ENCODE results near the gene CIZ1. TPM values are rescaled to one million over a fixed set of nuclear protein-coding genes. Genes with fewer than 3 reads are reported as not detected.

CIZ1 gene
- total RNA-seq, 2 donors from 2014 or later = 97.5 to 97.7 TPM

DNA sequence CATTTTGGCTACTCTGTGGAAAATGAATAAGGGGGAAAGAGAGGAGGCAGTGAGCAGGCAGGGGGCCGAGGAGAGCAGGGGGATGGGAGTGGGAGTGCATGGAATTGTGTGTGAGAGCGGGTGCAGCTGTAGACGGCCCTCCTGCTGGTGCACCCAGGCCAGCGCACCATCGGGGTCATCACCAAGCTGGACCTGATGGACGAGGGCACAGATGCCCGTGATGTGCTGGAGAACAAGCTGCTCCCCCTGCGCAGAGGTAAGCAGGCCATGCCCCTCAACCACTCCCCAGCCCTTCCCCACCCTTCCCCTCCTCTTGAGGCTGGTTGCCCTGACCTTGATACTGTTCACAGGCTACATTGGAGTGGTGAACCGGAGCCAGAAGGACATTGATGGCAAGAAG is 28.5 kb upstream of the CIZ1 start:
- TF ChIP-seq, protein P1, sequence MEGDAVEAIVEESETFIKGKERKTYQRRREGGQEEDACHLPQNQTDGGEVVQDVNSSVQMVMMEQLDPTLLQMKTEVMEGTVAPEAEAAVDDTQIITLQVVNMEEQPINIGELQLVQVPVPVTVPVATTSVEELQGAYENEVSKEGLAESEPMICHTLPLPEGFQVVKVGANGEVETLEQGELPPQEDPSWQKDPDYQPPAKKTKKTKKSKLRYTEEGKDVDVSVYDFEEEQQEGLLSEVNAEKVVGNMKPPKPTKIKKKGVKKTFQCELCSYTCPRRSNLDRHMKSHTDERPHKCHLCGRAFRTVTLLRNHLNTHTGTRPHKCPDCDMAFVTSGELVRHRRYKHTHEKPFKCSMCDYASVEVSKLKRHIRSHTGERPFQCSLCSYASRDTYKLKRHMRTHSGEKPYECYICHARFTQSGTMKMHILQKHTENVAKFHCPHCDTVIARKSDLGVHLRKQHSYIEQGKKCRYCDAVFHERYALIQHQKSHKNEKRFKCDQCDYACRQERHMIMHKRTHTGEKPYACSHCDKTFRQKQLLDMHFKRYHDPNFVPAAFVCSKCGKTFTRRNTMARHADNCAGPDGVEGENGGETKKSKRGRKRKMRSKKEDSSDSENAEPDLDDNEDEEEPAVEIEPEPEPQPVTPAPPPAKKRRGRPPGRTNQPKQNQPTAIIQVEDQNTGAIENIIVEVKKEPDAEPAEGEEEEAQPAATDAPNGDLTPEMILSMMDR (IDR thresholded peaks at IDR 0.05) = no peak
- Histone ChIP-seq H3K9me3 (no peaks in the 10 kb centered on the region), H3K4me1 (peaks cover 5% of the 10 kb centered on the region), H3K27ac (no peak overlapping the region), H3K27me3 (no peaks in the 10 kb centered on the region), H3K9ac (ENCODE audit: low read depth in 2 of 2, low read length in 2 of 2) (no peak overlapping the region), H3K4me3 (no peak overlapping the region), H3K36me3 (no peaks in the 10 kb centered on the region)
- DNase-seq = no peak
- intact Hi-C loops (cut with DNase I) = no loop called here

DNA sequence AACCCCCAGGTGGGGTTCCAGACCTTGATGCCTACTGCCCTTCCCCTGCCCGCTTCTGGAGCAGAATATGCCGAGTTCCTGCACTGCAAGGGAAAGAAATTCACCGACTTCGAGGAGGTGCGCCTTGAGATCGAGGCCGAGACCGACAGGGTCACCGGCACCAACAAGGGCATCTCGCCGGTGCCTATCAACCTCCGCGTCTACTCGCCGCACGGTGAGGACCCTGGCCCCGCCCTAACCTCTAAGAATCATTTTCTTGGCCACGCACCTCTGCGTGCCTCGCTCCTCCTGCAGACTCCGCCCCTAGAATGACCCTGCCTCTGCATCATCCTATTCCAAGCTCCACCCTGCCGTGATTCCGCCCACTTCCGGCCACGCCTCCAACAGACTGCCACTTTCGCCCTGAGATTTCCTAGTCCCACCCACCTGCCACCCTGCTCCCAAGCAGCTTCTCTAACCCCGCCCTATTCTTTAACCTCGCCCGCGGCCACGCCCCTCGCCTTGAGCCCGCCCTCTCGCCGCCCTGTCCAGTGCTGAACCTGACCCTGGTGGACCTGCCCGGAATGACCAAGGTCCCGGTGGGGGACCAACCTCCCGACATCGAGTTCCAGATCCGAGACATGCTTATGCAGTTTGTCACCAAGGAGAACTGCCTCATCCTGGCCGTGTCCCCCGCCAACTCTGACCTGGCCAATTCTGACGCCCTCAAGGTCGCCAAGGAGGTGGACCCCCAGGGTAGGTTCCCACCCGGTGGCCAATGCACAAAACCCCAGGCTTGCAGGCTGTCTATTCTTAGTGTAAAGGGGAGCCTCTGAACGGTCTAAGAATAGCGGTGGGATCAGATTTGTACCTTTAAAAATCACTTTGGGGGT is 27.4 kb upstream of the CIZ1 start:
- Histone ChIP-seq H3K27me3 (no peaks in the 10 kb centered on the region), H3K36me3 (no peaks in the 10 kb centered on the region), H3K4me1 (peaks cover 5% of the 10 kb centered on the region), H3K9ac (ENCODE audit: low read depth in 2 of 2, low read length in 2 of 2) (peak overlapping the region; percentile 13 to 38), H3K4me3 (peak overlapping the region; percentile 32), H3K27ac (no peak overlapping the region), H3K9me3 (no peaks in the 10 kb centered on the region)
- TF ChIP-seq, protein P1 (IDR thresholded peaks at IDR 0.05) = no peak
- intact Hi-C loops (cut with DNase I) = no loop called here
- peak; percentile 99 for DNase-seq

DNA sequence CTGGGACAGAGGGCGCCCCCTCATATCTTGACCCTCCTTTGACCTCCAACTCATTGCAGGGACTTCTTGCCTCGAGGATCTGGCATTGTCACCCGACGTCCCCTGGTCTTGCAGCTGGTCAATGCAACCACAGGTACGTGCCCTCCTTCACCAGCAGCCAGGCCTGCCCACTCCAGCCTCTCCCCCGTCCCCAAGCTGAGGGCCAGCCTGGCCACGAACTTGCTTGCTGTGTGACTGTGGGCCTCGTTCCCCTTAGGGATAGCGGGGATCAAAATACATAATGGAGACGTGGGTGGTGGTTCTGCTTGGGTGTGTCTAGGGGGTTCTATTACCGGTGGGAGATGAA is 26.8 kb upstream of the CIZ1 start:
- TF ChIP-seq, protein P1 (IDR thresholded peaks at IDR 0.05) = no peak
- Histone ChIP-seq H3K27ac (no peak overlapping the region), H3K36me3 (no peaks in the 10 kb centered on the region), H3K9me3 (no peaks in the 10 kb centered on the region), H3K4me1 (peaks cover 5% of the 10 kb centered on the region), H3K27me3 (no peaks in the 10 kb centered on the region), H3K4me3 (peak overlapping the region; percentile 32), H3K9ac (ENCODE audit: low read depth in 2 of 2, low read length in 2 of 2) (peak overlapping the region; percentile 13 to 38)
- DNase-seq = no peak
- intact Hi-C loops (cut with DNase I) = no loop called here

DNA sequence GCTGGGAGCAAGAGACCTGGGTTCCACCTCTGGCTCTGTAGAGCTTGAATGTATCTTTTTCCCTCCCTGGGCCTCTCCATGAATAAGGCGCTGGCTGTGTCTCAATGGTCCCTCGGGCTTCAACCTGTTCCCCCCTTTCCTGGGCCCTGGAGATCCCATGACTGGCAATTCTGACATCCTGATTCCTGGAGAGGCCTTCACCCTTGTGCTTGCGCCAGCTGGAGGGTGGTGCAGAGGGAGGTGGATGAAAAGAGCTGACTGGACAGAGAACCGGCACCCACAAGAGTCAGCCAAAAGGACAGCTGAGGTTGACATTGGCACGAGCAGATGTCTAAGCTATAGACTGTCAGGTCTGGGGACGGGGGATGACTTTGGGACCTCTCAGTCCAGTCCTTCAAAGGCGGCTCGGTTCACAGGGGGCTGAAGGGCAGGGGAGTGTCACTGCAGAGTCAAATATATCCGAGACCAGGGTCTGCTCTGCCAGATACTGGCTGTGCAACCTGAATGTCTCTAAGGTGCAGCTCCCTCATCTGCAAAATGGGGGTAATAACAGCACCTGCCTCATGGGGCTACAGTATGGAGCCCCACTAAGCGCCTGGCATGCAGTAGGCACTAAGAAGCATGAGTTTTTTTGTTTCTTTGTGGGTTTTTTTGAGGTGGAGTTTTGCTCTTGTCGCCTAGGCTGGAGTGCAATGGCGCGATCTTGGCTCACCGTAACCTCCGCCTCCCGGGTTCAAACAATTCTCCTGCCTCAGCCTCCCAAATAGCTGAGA is 25.6 kb upstream of the CIZ1 start:
- Histone ChIP-seq H3K4me3 (no peak overlapping the region), H3K9ac (ENCODE audit: low read depth in 2 of 2, low read length in 2 of 2) (no peak overlapping the region), H3K36me3 (no peaks in the 10 kb centered on the region), H3K27me3 (no peaks in the 10 kb centered on the region), H3K4me1 (peaks cover 5% of the 10 kb centered on the region), H3K27ac (no peak overlapping the region), H3K9me3 (no peaks in the 10 kb centered on the region)
- DNase-seq = no peak
- intact Hi-C loops (cut with DNase I) = no loop called here
- TF ChIP-seq, protein P1 (IDR thresholded peaks at IDR 0.05) = no peak

DNA sequence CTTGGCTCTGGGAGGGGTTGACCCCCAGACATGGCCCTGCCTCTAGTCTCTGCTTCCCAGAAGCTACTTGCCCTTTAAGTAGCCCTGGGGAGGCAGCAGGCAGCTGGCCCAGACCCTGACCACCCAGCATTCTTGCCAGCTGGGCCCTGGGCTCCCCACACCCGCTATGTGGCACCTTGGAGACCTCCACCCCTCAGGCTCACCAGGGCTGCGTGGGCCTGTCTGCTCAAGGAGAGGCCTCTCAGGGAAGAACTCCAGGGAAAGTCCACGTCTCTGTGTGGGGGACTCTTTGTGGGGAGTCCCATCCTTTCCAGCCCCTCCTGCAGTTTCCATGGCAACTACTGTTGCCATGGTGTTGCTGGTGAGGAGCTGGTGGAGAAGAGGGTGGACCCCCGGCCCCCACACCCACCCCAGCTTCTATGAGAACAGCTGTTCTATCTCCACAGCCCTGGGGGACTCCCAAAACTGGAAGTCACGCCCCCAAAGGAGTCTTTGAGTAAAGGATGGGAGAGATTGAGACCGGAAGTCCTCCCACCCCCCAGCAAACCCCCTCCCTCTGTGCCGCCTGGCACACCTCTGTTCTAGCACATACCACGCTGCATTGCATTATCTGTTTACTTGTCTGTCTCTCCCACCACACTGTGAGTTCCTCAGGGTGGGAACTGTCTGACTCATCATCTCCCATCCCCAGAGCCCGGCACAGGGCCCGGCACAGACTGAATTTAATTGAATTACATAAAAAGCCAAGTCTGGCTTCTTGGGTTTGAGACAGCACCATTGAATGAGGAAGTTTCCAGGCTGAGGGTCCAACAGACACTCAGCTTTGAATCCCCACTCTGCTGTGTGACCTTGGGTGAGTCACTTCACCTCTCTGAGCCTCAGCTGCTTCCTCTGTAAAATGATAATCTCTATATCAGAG is 24.4 kb upstream of the CIZ1 start:
- no peak for DNase-seq
- peak overlapping the region in 1 of 2 donors; percentile 4 for H3K9ac ChIP-seq (ENCODE audit: low read depth in 2 of 2, low read length in 2 of 2)
- TF ChIP-seq, protein P1 (IDR thresholded peaks at IDR 0.05) = no peak
- H3K4me3 ChIP-seq = no peak overlapping the region
- H3K9me3 ChIP-seq = no peaks in the 10 kb centered on the region
- intact Hi-C loops (cut with DNase I) = no loop called here
- H3K4me1 ChIP-seq = peaks cover 5% of the 10 kb centered on the region
- H3K27me3 ChIP-seq = no peaks in the 10 kb centered on the region
- no peaks in the 10 kb centered on the region for H3K36me3 ChIP-seq
- peak overlapping the region; percentile 27 for H3K27ac ChIP-seq
